GM21737 (cell line): ENCODE measurements around the gene MGAT4A.
"Not testable (repeated sequence)": the region's sequence is repeated elsewhere in the genome, so short reads cannot be mapped to it uniquely, and the experiment has no call there.

Source experiments
- ATAC-seq: cut with Tn5 transposase; IDR thresholded peaks from one replicate; pipeline ENCODE4 v1.9.1; 2021; ENCODE audit warnings: mild to moderate bottlenecking, moderate library complexity; ENCODE audit not compliant: unreplicated experiment

Gene MGAT4A

GRCh38 chr2:98664323-98664722, 66.6 kb downstream of the MGAT4A start:
- no peak for ATAC-seq

GRCh38 chr2:98663511-98664090, 67.3 kb downstream of the MGAT4A start:
- no peak for ATAC-seq

GRCh38 chr2:98659491-98659840, 71.5 kb downstream of the MGAT4A start:
- not testable (repeated sequence) for ATAC-seq

GRCh38 chr2:98658816-98659490, 72.0 kb downstream of the MGAT4A start:
- no peak for ATAC-seq

GRCh38 chr2:98656800-98657199, 74.1 kb downstream of the MGAT4A start:
- ATAC-seq: no peak

- ATAC-seq: no peak
Measured at GRCh38 chr2:98654699-98655495, 76.0 kb downstream of the MGAT4A start.

GRCh38 chr2:98650998-98651397, 79.9 kb downstream of the MGAT4A start:
- ATAC-seq: no peak

GRCh38 chr2:98649992-98650375, 80.9 kb downstream of the MGAT4A start:
- ATAC-seq: no peak

GRCh38 chr2:98649135-98649991, 81.6 kb downstream of the MGAT4A start:
- peak; percentile 83 for ATAC-seq

GRCh38 chr2:98648451-98648850, 82.5 kb downstream of the MGAT4A start:
- no peak for ATAC-seq

- ATAC-seq: no peak
Measured at GRCh38 chr2:98647636-98648035, 83.3 kb downstream of the MGAT4A start.

- ATAC-seq: no peak
Measured at GRCh38 chr2:98643496-98644100, 87.3 kb downstream of the MGAT4A start.

- peak; percentile 84 for ATAC-seq
Measured at GRCh38 chr2:98637401-98638147, 93.4 kb downstream of the MGAT4A start.

- ATAC-seq: no peak
Measured at GRCh38 chr2:98634406-98635092, 96.4 kb downstream of the MGAT4A start.

- ATAC-seq: no peak
Measured at GRCh38 chr2:98632351-98632750, 98.6 kb downstream of the MGAT4A start.

- no peak for ATAC-seq
Measured at GRCh38 chr2:98623657-98624056, 107.3 kb downstream of the MGAT4A start.

GRCh38 chr2:98617149-98617548, 113.8 kb downstream of the MGAT4A start:
- ATAC-seq: no peak

GRCh38 chr2:98615481-98615880, 115.5 kb downstream of the MGAT4A start:
- ATAC-seq: no peak

GRCh38 chr2:98614024-98614739, 116.8 kb downstream of the MGAT4A start:
- no peak for ATAC-seq
